Measurements from ENCODE around the gene GNAT3.

GNAT3 gene

GRCh38 chr7:80459776-80460510, 51.9 kb downstream of the GNAT3 start:
- H3K4me2 ChIP-seq (ENCODE audit: low read length) = no peak overlapping the region
- H3K9me3 ChIP-seq (replicated peaks; ENCODE audit: low read length) = no peaks in the 10 kb centered on the region
- no peaks in the 10 kb centered on the region for H3K36me3 ChIP-seq (ENCODE audit: insufficient read depth, low read length)
- H3K27me3 ChIP-seq (ENCODE audit: control insufficient read depth, insufficient read depth, low read length) = no peaks in the 10 kb centered on the region
- H3K9ac ChIP-seq (ENCODE audit: low read depth, low read length) = no peak overlapping the region
- H3K4me3 ChIP-seq (ENCODE audit: low read length) = no peak overlapping the region
- H3K4me1 ChIP-seq (ENCODE audit: control insufficient read depth, insufficient read depth, low read length) = no peaks in the 10 kb centered on the region

- H3K4me1 ChIP-seq (ENCODE audit: control insufficient read depth, insufficient read depth, low read length) = no peaks in the 10 kb centered on the region
- no peaks in the 10 kb centered on the region for H3K27me3 ChIP-seq (ENCODE audit: control insufficient read depth, insufficient read depth, low read length)
- no peak overlapping the region for H3K9ac ChIP-seq (ENCODE audit: low read depth, low read length)
- no peak overlapping the region for H3K4me3 ChIP-seq (ENCODE audit: low read length)
- no peak overlapping the region for H3K4me2 ChIP-seq (ENCODE audit: low read length)
- H3K9me3 ChIP-seq (replicated peaks; ENCODE audit: low read length) = no peaks in the 10 kb centered on the region
- H3K36me3 ChIP-seq (ENCODE audit: insufficient read depth, low read length) = no peaks in the 10 kb centered on the region
Observed at GRCh38 chr7:80458822-80459725, 52.8 kb downstream of the GNAT3 start.

- no peaks in the 10 kb centered on the region for H3K9me3 ChIP-seq (replicated peaks; ENCODE audit: low read length)
- H3K36me3 ChIP-seq (ENCODE audit: insufficient read depth, low read length) = no peaks in the 10 kb centered on the region
- no peaks in the 10 kb centered on the region for H3K27me3 ChIP-seq (ENCODE audit: control insufficient read depth, insufficient read depth, low read length)
- H3K4me2 ChIP-seq (ENCODE audit: low read length) = no peak overlapping the region
- peaks cover 11% of the 10 kb centered on the region for H3K4me1 ChIP-seq (ENCODE audit: control insufficient read depth, insufficient read depth, low read length)
- H3K4me3 ChIP-seq (ENCODE audit: low read length) = no peak overlapping the region
- H3K9ac ChIP-seq (ENCODE audit: low read depth, low read length) = no peak overlapping the region
Observed at GRCh38 chr7:80453699-80454340, 58.0 kb downstream of the GNAT3 start.

GRCh38 chr7:80450621-80451308, 61.1 kb downstream of the GNAT3 start:
- H3K4me2 ChIP-seq (ENCODE audit: low read length) = peak overlapping the region; percentile 33

GRCh38 chr7:80449836-80450235, 62.0 kb downstream of the GNAT3 start:
- Histone ChIP-seq H3K4me2 (ENCODE audit: low read length) (no peak overlapping the region), H3K4me3 (ENCODE audit: low read length) (no peak overlapping the region), H3K9ac (ENCODE audit: low read depth, low read length) (no peak overlapping the region), H3K27me3 (ENCODE audit: control insufficient read depth, insufficient read depth, low read length) (no peaks in the 10 kb centered on the region), H3K9me3 (replicated peaks; ENCODE audit: low read length) (no peaks in the 10 kb centered on the region), H3K4me1 (ENCODE audit: control insufficient read depth, insufficient read depth, low read length) (peaks cover 11% of the 10 kb centered on the region), H3K36me3 (ENCODE audit: insufficient read depth, low read length) (no peaks in the 10 kb centered on the region)

More at GRCh38 chr7:80450621-80451308, 61.1 kb downstream of the GNAT3 start:
- Histone ChIP-seq H3K4me3 (ENCODE audit: low read length) (peak overlapping the region; percentile 16), H3K4me1 (ENCODE audit: control insufficient read depth, insufficient read depth, low read length) (peaks cover 11% of the 10 kb centered on the region), H3K27me3 (ENCODE audit: control insufficient read depth, insufficient read depth, low read length) (no peaks in the 10 kb centered on the region), H3K9me3 (replicated peaks; ENCODE audit: low read length) (no peaks in the 10 kb centered on the region), H3K9ac (ENCODE audit: low read depth, low read length) (no peak overlapping the region), H3K36me3 (ENCODE audit: insufficient read depth, low read length) (no peaks in the 10 kb centered on the region)

GRCh38 chr7:80445351-80445750, 66.5 kb downstream of the GNAT3 start:
- peaks cover 12% of the 10 kb centered on the region for H3K4me1 ChIP-seq (ENCODE audit: control insufficient read depth, insufficient read depth, low read length)
- no peaks in the 10 kb centered on the region for H3K27me3 ChIP-seq (ENCODE audit: control insufficient read depth, insufficient read depth, low read length)
- H3K4me2 ChIP-seq (ENCODE audit: low read length) = no peak overlapping the region
- no peaks in the 10 kb centered on the region for H3K36me3 ChIP-seq (ENCODE audit: insufficient read depth, low read length)
- no peak overlapping the region for H3K4me3 ChIP-seq (ENCODE audit: low read length)
- no peaks in the 10 kb centered on the region for H3K9me3 ChIP-seq (replicated peaks; ENCODE audit: low read length)
- no peak overlapping the region for H3K9ac ChIP-seq (ENCODE audit: low read depth, low read length)

- H3K4me2 ChIP-seq (ENCODE audit: low read length) = no peak overlapping the region
- no peaks in the 10 kb centered on the region for H3K9me3 ChIP-seq (replicated peaks; ENCODE audit: low read length)
- H3K4me3 ChIP-seq (ENCODE audit: low read length) = no peak overlapping the region
- H3K27me3 ChIP-seq (ENCODE audit: control insufficient read depth, insufficient read depth, low read length) = no peaks in the 10 kb centered on the region
- H3K9ac ChIP-seq (ENCODE audit: low read depth, low read length) = no peak overlapping the region
- peaks cover 15% of the 10 kb centered on the region for H3K4me1 ChIP-seq (ENCODE audit: control insufficient read depth, insufficient read depth, low read length)
- H3K36me3 ChIP-seq (ENCODE audit: insufficient read depth, low read length) = no peaks in the 10 kb centered on the region
Observed at GRCh38 chr7:80444811-80445210, 67.1 kb downstream of the GNAT3 start.

GRCh38 chr7:80443325-80443724, 68.5 kb downstream of the GNAT3 start:
- H3K9ac ChIP-seq (ENCODE audit: low read depth, low read length) = no peak overlapping the region
- H3K4me3 ChIP-seq (ENCODE audit: low read length) = no peak overlapping the region
- H3K4me1 ChIP-seq (ENCODE audit: control insufficient read depth, insufficient read depth, low read length) = peaks cover 18% of the 10 kb centered on the region
- H3K27me3 ChIP-seq (ENCODE audit: control insufficient read depth, insufficient read depth, low read length) = no peaks in the 10 kb centered on the region
- H3K4me2 ChIP-seq (ENCODE audit: low read length) = no peak overlapping the region
- no peaks in the 10 kb centered on the region for H3K36me3 ChIP-seq (ENCODE audit: insufficient read depth, low read length)
- no peaks in the 10 kb centered on the region for H3K9me3 ChIP-seq (replicated peaks; ENCODE audit: low read length)

- Histone ChIP-seq H3K27me3 (ENCODE audit: control insufficient read depth, insufficient read depth, low read length) (no peaks in the 10 kb centered on the region), H3K36me3 (ENCODE audit: insufficient read depth, low read length) (no peaks in the 10 kb centered on the region), H3K4me1 (ENCODE audit: control insufficient read depth, insufficient read depth, low read length) (peaks cover 18% of the 10 kb centered on the region), H3K4me3 (ENCODE audit: low read length) (peak overlapping the region; percentile 24), H3K4me2 (ENCODE audit: low read length) (peak overlapping the region; percentile 60), H3K9ac (ENCODE audit: low read depth, low read length) (peak overlapping the region; percentile 31), H3K9me3 (replicated peaks; ENCODE audit: low read length) (no peaks in the 10 kb centered on the region)
Observed at GRCh38 chr7:80440883-80441282, 71.0 kb downstream of the GNAT3 start.

GRCh38 chr7:80439894-80440821, 71.7 kb downstream of the GNAT3 start:
- Histone ChIP-seq H3K36me3 (ENCODE audit: insufficient read depth, low read length) (no peaks in the 10 kb centered on the region), H3K9me3 (replicated peaks; ENCODE audit: low read length) (no peaks in the 10 kb centered on the region), H3K4me2 (ENCODE audit: low read length) (peak overlapping the region; percentile 60), H3K4me1 (ENCODE audit: control insufficient read depth, insufficient read depth, low read length) (peaks cover 18% of the 10 kb centered on the region), H3K4me3 (ENCODE audit: low read length) (no peak overlapping the region), H3K27me3 (ENCODE audit: control insufficient read depth, insufficient read depth, low read length) (no peaks in the 10 kb centered on the region), H3K9ac (ENCODE audit: low read depth, low read length) (peak overlapping the region; percentile 31)
